ENCODE results near the gene ACTL8.

The ACTL8 gene

DNA sequence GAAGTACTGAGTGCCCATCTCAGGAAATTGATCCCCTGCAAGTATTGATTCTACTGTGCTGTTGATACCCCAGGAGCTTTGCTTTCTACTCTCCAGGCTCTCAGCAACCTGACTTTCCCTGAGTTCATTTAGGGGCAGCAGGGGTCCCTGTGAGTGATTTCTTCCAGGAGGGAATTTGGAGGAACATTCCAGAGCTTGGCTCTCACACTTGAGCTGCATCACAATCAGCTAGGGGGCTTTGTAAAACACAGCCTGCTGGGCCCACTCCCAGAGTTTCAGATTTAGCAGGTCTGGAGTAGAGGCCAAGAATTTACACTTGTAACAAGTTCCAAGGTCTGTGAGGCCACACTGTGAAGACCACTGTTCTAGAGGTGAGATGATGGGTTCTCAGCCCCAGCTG, 16.1 kb upstream of the ACTL8 start:
- Histone ChIP-seq H4K8ac (ENCODE audit: low read length) (no peak overlapping the region), H4K91ac (ENCODE audit: low read length) (no peak overlapping the region), H3K14ac (ENCODE audit: low read length in 2 of 2) (no peak overlapping the region), H2AFZ (ENCODE audit: low read depth, low read length) (no peak overlapping the region), H3K4ac (ENCODE audit: low read depth in 1 of 2, low read length in 2 of 2) (no peak overlapping the region), H2BK15ac (ENCODE audit: low read depth, poor library complexity, severe bottlenecking) (no peak overlapping the region), H3K4me1 (ENCODE audit: control insufficient read depth, insufficient read depth, low read depth, low read length) (no peaks in the 10 kb centered on the region), H2BK5ac (ENCODE audit: low read depth, low read length, poor library complexity, severe bottlenecking) (no peak overlapping the region), H2BK120ac (ENCODE audit: low read depth, low read length) (no peak overlapping the region), H3K36me3 (ENCODE audit: control insufficient read depth in 1 of 2, insufficient read depth in 2 of 2, low read depth in 1 of 2, low read length in 2 of 2) (no peaks in the 10 kb centered on the region), H2AK5ac (ENCODE audit: low read length, severe bottlenecking) (no peak overlapping the region), H3K9ac (ENCODE audit: low read length) (no peak overlapping the region), H3K27me3 (ENCODE audit: control insufficient read depth in 1 of 2, insufficient read depth in 1 of 2, low read length in 2 of 2) (peaks cover 8 to 18% of the 10 kb centered on the region in 2 experiments), H3K4me3 (ENCODE audit: insufficient read depth in 1 of 2, low read depth in 1 of 2, low read length in 2 of 2) (no peak overlapping the region), H3K18ac (ENCODE audit: low read depth in 1 of 2, low read length in 2 of 2) (no peak overlapping the region), H3K79me1 (replicated peaks; ENCODE audit: low read length, poor library complexity, severe bottlenecking) (no peaks in the 10 kb centered on the region), H3K27ac (ENCODE audit: low read length, poor library complexity, severe bottlenecking) (no peak overlapping the region), H3K23ac (ENCODE audit: low read length in 2 of 2) (no peak overlapping the region), H2BK12ac (ENCODE audit: low read length in 2 of 2) (no peak overlapping the region), H3K4me2 (ENCODE audit: low read length, poor library complexity, severe bottlenecking) (no peak overlapping the region), H3K9me3 (ENCODE audit: control insufficient read depth, low read length) (no peaks in the 10 kb centered on the region)
- no peak for DNase-seq

DNA sequence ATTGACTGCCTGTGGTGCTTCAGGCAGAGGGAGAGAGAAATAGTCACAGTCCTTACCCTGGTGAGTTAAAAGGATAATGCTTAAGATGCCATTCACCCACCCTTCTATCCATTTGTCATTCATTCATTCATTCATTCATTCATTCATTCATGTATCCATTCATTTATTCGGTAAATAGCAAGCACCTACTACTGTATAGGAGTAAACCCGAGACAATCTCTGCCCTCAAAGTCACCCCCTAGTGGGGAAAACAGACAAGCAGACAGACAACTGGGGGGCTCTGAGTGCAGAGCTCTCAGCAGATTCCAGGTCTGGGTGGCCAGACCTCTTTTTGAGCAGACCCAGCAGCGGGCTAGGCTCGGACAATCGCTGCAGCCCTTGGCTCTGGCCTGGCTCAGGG, 14.1 kb upstream of the ACTL8 start:
- H3K9ac ChIP-seq (ENCODE audit: low read length) = no peak overlapping the region
- H3K27me3 ChIP-seq (ENCODE audit: control insufficient read depth in 1 of 2, insufficient read depth in 1 of 2, low read length in 2 of 2) = peaks cover 6 to 18% of the 10 kb centered on the region in 2 experiments
- H3K18ac ChIP-seq (ENCODE audit: low read depth in 1 of 2, low read length in 2 of 2) = no peak overlapping the region
- H2BK120ac ChIP-seq (ENCODE audit: low read depth, low read length) = no peak overlapping the region
- no peaks in the 10 kb centered on the region for H3K4me1 ChIP-seq (ENCODE audit: control insufficient read depth, insufficient read depth, low read depth, low read length)
- H2BK5ac ChIP-seq (ENCODE audit: low read depth, low read length, poor library complexity, severe bottlenecking) = no peak overlapping the region
- no peaks in the 10 kb centered on the region for H3K36me3 ChIP-seq (ENCODE audit: control insufficient read depth in 1 of 2, insufficient read depth in 2 of 2, low read depth in 1 of 2, low read length in 2 of 2)
- no peaks in the 10 kb centered on the region for H3K79me1 ChIP-seq (replicated peaks; ENCODE audit: low read length, poor library complexity, severe bottlenecking)
- WGBS = 90% methylated on average over 5 of the region's 5 CpGs
- H3K9me3 ChIP-seq (ENCODE audit: control insufficient read depth, low read length) = no peaks in the 10 kb centered on the region
- DNase-seq = no peak
- no peak overlapping the region for H4K8ac ChIP-seq (ENCODE audit: low read length)
- no peak overlapping the region for H3K23ac ChIP-seq (ENCODE audit: low read length in 2 of 2)
- no peak overlapping the region for H4K91ac ChIP-seq (ENCODE audit: low read length)
- no peak overlapping the region for H3K4me3 ChIP-seq (ENCODE audit: insufficient read depth in 1 of 2, low read depth in 1 of 2, low read length in 2 of 2)
- no peak overlapping the region for H3K27ac ChIP-seq (ENCODE audit: low read length, poor library complexity, severe bottlenecking)
- H2AK5ac ChIP-seq (ENCODE audit: low read length, severe bottlenecking) = no peak overlapping the region
- no peak overlapping the region for H2BK12ac ChIP-seq (ENCODE audit: low read length in 2 of 2)
- H3K4ac ChIP-seq (ENCODE audit: low read depth in 1 of 2, low read length in 2 of 2) = no peak overlapping the region
- H2BK15ac ChIP-seq (ENCODE audit: low read depth, poor library complexity, severe bottlenecking) = no peak overlapping the region
- H3K14ac ChIP-seq (ENCODE audit: low read length in 2 of 2) = no peak overlapping the region
- H2AFZ ChIP-seq (ENCODE audit: low read depth, low read length) = no peak overlapping the region
- no peak overlapping the region for H3K4me2 ChIP-seq (ENCODE audit: low read length, poor library complexity, severe bottlenecking)

DNA sequence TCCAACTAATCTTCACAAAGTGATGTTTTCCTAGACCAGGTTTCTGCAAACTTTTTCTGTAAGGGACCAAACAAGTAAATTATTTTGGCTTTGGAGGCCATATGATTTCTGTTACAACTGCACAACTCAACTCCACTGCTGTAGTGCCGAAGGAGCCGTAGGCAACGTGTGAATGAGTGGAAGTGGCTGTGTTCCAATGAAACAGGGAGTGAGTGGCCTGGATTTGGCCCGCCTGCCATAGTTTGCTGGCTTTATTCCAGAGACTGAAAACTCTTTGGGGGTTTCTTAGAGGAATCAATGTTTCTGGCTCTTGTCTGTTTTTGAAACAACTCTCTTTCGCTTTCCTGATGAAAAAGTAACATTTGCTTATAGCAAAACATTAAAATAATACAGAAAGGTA, 12.6 kb upstream of the ACTL8 start:
- H3K9ac ChIP-seq (ENCODE audit: low read length) = peak overlapping the region; percentile 68
- no peak overlapping the region for H2BK120ac ChIP-seq (ENCODE audit: low read depth, low read length)
- no peaks in the 10 kb centered on the region for H3K36me3 ChIP-seq (ENCODE audit: control insufficient read depth in 1 of 2, insufficient read depth in 2 of 2, low read depth in 1 of 2, low read length in 2 of 2)
- peaks cover 4 to 12% of the 10 kb centered on the region in 2 experiments for H3K27me3 ChIP-seq (ENCODE audit: control insufficient read depth in 1 of 2, insufficient read depth in 1 of 2, low read length in 2 of 2)
- no peak overlapping the region for H4K8ac ChIP-seq (ENCODE audit: low read length)
- 78% methylated on average over 4 of the region's 5 CpGs for WGBS
- H3K79me1 ChIP-seq (replicated peaks; ENCODE audit: low read length, poor library complexity, severe bottlenecking) = no peaks in the 10 kb centered on the region
- H3K4me1 ChIP-seq (ENCODE audit: control insufficient read depth, insufficient read depth, low read depth, low read length) = no peaks in the 10 kb centered on the region
- H3K18ac ChIP-seq (ENCODE audit: low read depth in 1 of 2, low read length in 2 of 2) = no peak overlapping the region
- H3K14ac ChIP-seq (ENCODE audit: low read length in 2 of 2) = no peak overlapping the region
- H3K23ac ChIP-seq (ENCODE audit: low read length in 2 of 2) = no peak overlapping the region
- no peak overlapping the region for H2BK15ac ChIP-seq (ENCODE audit: low read depth, poor library complexity, severe bottlenecking)
- no peaks in the 10 kb centered on the region for H3K9me3 ChIP-seq (ENCODE audit: control insufficient read depth, low read length)
- H2AK5ac ChIP-seq (ENCODE audit: low read length, severe bottlenecking) = no peak overlapping the region
- no peak overlapping the region for H3K4me2 ChIP-seq (ENCODE audit: low read length, poor library complexity, severe bottlenecking)
- H3K27ac ChIP-seq (ENCODE audit: low read length, poor library complexity, severe bottlenecking) = no peak overlapping the region
- peak overlapping the region in 1 of 2 experiments; percentile 19 for H3K4me3 ChIP-seq (ENCODE audit: insufficient read depth in 1 of 2, low read depth in 1 of 2, low read length in 2 of 2)
- H2BK12ac ChIP-seq (ENCODE audit: low read length in 2 of 2) = no peak overlapping the region
- no peak overlapping the region for H4K91ac ChIP-seq (ENCODE audit: low read length)
- no peak overlapping the region for H2AFZ ChIP-seq (ENCODE audit: low read depth, low read length)
- H2BK5ac ChIP-seq (ENCODE audit: low read depth, low read length, poor library complexity, severe bottlenecking) = no peak overlapping the region
- no peak overlapping the region for H3K4ac ChIP-seq (ENCODE audit: low read depth in 1 of 2, low read length in 2 of 2)
- DNase-seq = no peak

DNA sequence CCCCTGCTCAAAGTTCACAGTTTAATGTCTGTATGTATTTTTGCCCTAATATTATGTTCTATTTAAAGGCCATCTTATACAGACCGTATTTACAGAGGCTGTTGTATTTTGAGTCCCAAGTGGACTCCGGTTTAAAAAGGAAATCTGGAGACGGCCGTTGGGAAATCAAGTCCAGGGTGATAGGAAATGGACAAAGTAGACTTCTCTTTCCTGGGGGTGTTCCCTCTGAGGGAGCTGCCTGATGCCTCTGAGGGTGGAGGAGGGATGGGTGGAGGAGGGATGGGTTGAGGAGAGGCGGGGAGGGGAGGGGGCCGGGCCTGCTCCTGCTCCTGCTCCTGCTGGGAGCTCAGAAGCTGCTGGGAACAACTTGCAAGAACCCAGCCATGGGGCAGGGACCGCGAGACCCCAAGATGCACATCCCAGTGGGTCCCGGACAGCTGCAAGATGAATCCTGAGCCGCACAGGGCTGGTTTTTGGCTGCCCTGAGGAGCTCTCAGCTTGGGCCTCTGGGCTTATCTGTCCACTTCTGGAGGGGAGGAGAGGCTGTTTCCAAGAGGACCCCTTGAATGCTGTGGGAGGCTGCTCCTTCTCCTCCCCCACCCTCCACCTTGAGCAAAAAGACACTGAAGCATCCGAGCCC, 12.0 kb upstream of the ACTL8 start:
- Histone ChIP-seq H3K36me3 (ENCODE audit: control insufficient read depth in 1 of 2, insufficient read depth in 2 of 2, low read depth in 1 of 2, low read length in 2 of 2) (no peaks in the 10 kb centered on the region), H3K4me2 (ENCODE audit: low read length, poor library complexity, severe bottlenecking) (no peak overlapping the region), H3K23ac (ENCODE audit: low read length in 2 of 2) (no peak overlapping the region), H3K4me1 (ENCODE audit: control insufficient read depth, insufficient read depth, low read depth, low read length) (no peaks in the 10 kb centered on the region), H4K91ac (ENCODE audit: low read length) (no peak overlapping the region), H3K9me3 (ENCODE audit: control insufficient read depth, low read length) (no peaks in the 10 kb centered on the region), H3K4me3 (ENCODE audit: insufficient read depth in 1 of 2, low read depth in 1 of 2, low read length in 2 of 2) (peak overlapping the region in 1 of 2 experiments; percentile 19), H2BK12ac (ENCODE audit: low read length in 2 of 2) (no peak overlapping the region), H3K79me1 (replicated peaks; ENCODE audit: low read length, poor library complexity, severe bottlenecking) (no peaks in the 10 kb centered on the region), H2BK5ac (ENCODE audit: low read depth, low read length, poor library complexity, severe bottlenecking) (no peak overlapping the region), H2AFZ (ENCODE audit: low read depth, low read length) (no peak overlapping the region), H3K18ac (ENCODE audit: low read depth in 1 of 2, low read length in 2 of 2) (no peak overlapping the region), H3K4ac (ENCODE audit: low read depth in 1 of 2, low read length in 2 of 2) (no peak overlapping the region), H4K8ac (ENCODE audit: low read length) (no peak overlapping the region), H3K14ac (ENCODE audit: low read length in 2 of 2) (no peak overlapping the region), H3K27ac (ENCODE audit: low read length, poor library complexity, severe bottlenecking) (no peak overlapping the region), H2BK120ac (ENCODE audit: low read depth, low read length) (no peak overlapping the region), H3K9ac (ENCODE audit: low read length) (peak overlapping the region; percentile 68), H3K27me3 (ENCODE audit: control insufficient read depth in 1 of 2, insufficient read depth in 1 of 2, low read length in 2 of 2) (peaks cover 4 to 11% of the 10 kb centered on the region in 2 experiments), H2AK5ac (ENCODE audit: low read length, severe bottlenecking) (no peak overlapping the region), H2BK15ac (ENCODE audit: low read depth, poor library complexity, severe bottlenecking) (no peak overlapping the region)
- 90% methylated on average over 6 of the region's 11 CpGs for WGBS
- no peak for DNase-seq

All from mesenchymal stem cell (in vitro differentiated cells and primary cell).